Caco-2 (cell line): ENCODE data around the gene ATG10. TPM values are rescaled to one million over a fixed set of nuclear protein-coding genes. Genes with fewer than 3 reads are reported as not detected.

ENCODE experiments used
- BruUV-seq: library from RNA; stranded (reverse); fragments of 400-500 nt; replicated peaks from 2 replicates; lab custom pipeline; 2021; lab: Mats Ljungman, UMichigan
- CTCF ChIA-PET: fragments of 300-600 bp; sonication (Branson Sonifier 250); formaldehyde crosslinking; loops from one replicate; lab custom pipeline; 2022; ENCODE audit warnings: antibody characterized with exemption; lab: Charles Lee
- POLR2A ChIA-PET: fragments of 300-600 bp; sonication (Branson Sonifier 250); formaldehyde crosslinking; loops from one replicate; lab custom pipeline; 2022; ENCODE audit warnings: antibody characterized with exemption; lab: Charles Lee
- DNase-seq, 2 experiments: peaks; one replicate each; pipeline versions ENCODE4 v3.0.0 to v3.0.0-alpha.2; 2020 to 2022
- H3K27me3 ChIP-seq: replicated peaks from 2 replicates; pipeline ENCODE4 v1.6.0; 2011; ENCODE audit warnings: low read length; ENCODE audit not compliant: control insufficient read depth, insufficient read depth
- H3K36me3 ChIP-seq: 2 replicates; pipeline ENCODE4 v1.5.1; 2011; ENCODE audit warnings: low read length; ENCODE audit not compliant: control insufficient read depth, insufficient read depth
- H3K4me1 ChIP-seq: fragments of 250-450 bp; sonication (Bioruptor Pico); 2 replicates; pipeline ENCODE4 v1.5.1; 2020; ENCODE audit warnings: mild to moderate bottlenecking
- H3K4me3 ChIP-seq: 2 replicates; pipeline ENCODE4 v1.5.1; 2011; ENCODE audit warnings: low read depth, mild to moderate bottlenecking, control low read depth, low read length
- H3K9me3 ChIP-seq: fragments of 250-450 bp; sonication (Bioruptor Pico); 2 replicates; pipeline ENCODE4 v1.5.1; 2020; ENCODE audit warnings: mild to moderate bottlenecking, moderate library complexity
- H3K27ac Mint-ChIP-seq: one replicate; pipeline ENCODE4 v1.8.0; 2022; ENCODE audit warnings: mixed read lengths; ENCODE audit not compliant: unreplicated experiment
- H3K27me3 Mint-ChIP-seq: one replicate; pipeline ENCODE4 v1.8.0; 2022; ENCODE audit warnings: mixed read lengths; ENCODE audit not compliant: insufficient read depth, unreplicated experiment
- H3K36me3 Mint-ChIP-seq: one replicate; pipeline ENCODE4 v1.8.0; 2022; ENCODE audit warnings: mild to moderate bottlenecking, mixed read lengths; ENCODE audit not compliant: insufficient read depth, unreplicated experiment
- H3K4me1 Mint-ChIP-seq: one replicate; pipeline ENCODE4 v1.8.0; 2022; ENCODE audit warnings: low read depth, mixed read lengths; ENCODE audit not compliant: unreplicated experiment
- H3K4me3 Mint-ChIP-seq: one replicate; pipeline ENCODE4 v1.8.0; 2022; ENCODE audit warnings: mild to moderate bottlenecking, moderate library complexity, mixed read lengths; ENCODE audit not compliant: unreplicated experiment
- H3K9me3 Mint-ChIP-seq: one replicate; pipeline ENCODE4 v1.8.0; 2022; ENCODE audit warnings: mixed read lengths; ENCODE audit not compliant: unreplicated experiment
- intact Hi-C: fragments of 100-400 bp; cut with micrococcal nuclease; formaldehyde crosslinking; loops from one replicate; pipeline ENCODE4 v1.10.0; 2022; ENCODE audit not compliant: unreplicated experiment
- total RNA-seq: library from RNA; stranded (reverse); gene quantifications from 2 replicates; pipeline ENCODE4 v1.2.3, GENCODE V29; 2022
- TF ChIP-seq, protein P1 (sequence below), 2 experiments: fragments of 200-600 bp in 1 of 2; IDR thresholded peaks; 1 replicate in 1 of 2; 2 replicates in 1 of 2; pipeline versions ENCODE4 v1.5.1 to v1.8.0; 2011 to 2022; ENCODE audit warnings: antibody characterized with exemption in 1 of 2, control low read depth in 1 of 2, inconsistent platforms in 1 of 2, low read depth in 1 of 2, low read length in 1 of 2, mild to moderate bottlenecking in 1 of 2, moderate library complexity in 1 of 2; ENCODE audit not compliant: insufficient read depth in 1 of 2, severe bottlenecking in 1 of 2, unreplicated experiment in 1 of 2

The ATG10 gene
- total RNA-seq, 1 experiment from 2014 or later, result 5.8 TPM

DNA sequence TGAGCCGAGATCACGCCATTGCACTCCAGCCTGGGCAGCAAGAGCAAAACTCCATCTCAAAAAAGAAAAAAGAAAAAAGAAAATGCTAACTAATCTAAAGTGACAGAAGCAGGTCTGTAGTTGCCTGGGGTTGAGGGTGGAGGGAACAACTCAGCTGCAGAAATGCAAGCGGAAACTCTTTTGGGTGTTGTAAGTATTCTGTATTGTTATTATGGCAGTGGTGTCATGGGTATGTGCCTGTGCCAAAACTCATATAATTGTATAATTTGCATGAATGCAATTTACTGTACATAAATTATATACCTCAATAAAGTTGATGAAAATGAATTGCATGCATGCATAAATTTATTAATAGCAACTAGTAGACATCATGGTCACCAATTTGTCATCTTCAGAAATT is 329.4 kb downstream of the ATG10 start:
- Histone ChIP-seq H3K4me1 (no peaks in the 10 kb centered on the region), H3K9me3 (no peaks in the 10 kb centered on the region; the same call in 1 of the 2 replicates), H3K27me3 (no peaks in the 10 kb centered on the region), H3K4me3 (no peak overlapping the region), H3K36me3 (no peaks in the 10 kb centered on the region)
- H3K36me3 Mint-ChIP-seq, result no peaks in the 10 kb centered on the region
- H3K27ac Mint-ChIP-seq, result no peak overlapping the region
- POLR2A ChIA-PET, result no interaction called here
- TF ChIP-seq, protein P1, sequence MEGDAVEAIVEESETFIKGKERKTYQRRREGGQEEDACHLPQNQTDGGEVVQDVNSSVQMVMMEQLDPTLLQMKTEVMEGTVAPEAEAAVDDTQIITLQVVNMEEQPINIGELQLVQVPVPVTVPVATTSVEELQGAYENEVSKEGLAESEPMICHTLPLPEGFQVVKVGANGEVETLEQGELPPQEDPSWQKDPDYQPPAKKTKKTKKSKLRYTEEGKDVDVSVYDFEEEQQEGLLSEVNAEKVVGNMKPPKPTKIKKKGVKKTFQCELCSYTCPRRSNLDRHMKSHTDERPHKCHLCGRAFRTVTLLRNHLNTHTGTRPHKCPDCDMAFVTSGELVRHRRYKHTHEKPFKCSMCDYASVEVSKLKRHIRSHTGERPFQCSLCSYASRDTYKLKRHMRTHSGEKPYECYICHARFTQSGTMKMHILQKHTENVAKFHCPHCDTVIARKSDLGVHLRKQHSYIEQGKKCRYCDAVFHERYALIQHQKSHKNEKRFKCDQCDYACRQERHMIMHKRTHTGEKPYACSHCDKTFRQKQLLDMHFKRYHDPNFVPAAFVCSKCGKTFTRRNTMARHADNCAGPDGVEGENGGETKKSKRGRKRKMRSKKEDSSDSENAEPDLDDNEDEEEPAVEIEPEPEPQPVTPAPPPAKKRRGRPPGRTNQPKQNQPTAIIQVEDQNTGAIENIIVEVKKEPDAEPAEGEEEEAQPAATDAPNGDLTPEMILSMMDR (IDR thresholded peaks at IDR 0.05; ENCODE audit: insufficient read depth in 1 of 2, low read depth in 1 of 2, low read length in 1 of 2, severe bottlenecking in 1 of 2, unreplicated experiment in 1 of 2), result no peak
- intact Hi-C loops, result no loop called here
- H3K27me3 Mint-ChIP-seq, result no peaks in the 10 kb centered on the region
- H3K4me3 Mint-ChIP-seq, result no peak overlapping the region
- no peaks in the 10 kb centered on the region for H3K9me3 Mint-ChIP-seq
- BruUV-seq, result no TSS peak
- CTCF ChIA-PET, result no interaction called here
- no peak for DNase-seq
- no peaks in the 10 kb centered on the region for H3K4me1 Mint-ChIP-seq

Other genes starting within 250 kb of the ATG10 start
- gene SSBP2, start 220.9 kb upstream of the ATG10 start, total RNA-seq, result 2.5 and 3.3 TPM in 2 replicates